Measurements from ENCODE around the gene RPL36AL.

RPL36AL gene

GRCh38 chr14:49578141-49578540 is 42.3 kb downstream of the RPL36AL start:
- DNase-seq: no peak

- DNase-seq: no peak
These were observed 46.4 kb downstream of the RPL36AL start for GRCh38 chr14:49574038-49574437.

DNA sequence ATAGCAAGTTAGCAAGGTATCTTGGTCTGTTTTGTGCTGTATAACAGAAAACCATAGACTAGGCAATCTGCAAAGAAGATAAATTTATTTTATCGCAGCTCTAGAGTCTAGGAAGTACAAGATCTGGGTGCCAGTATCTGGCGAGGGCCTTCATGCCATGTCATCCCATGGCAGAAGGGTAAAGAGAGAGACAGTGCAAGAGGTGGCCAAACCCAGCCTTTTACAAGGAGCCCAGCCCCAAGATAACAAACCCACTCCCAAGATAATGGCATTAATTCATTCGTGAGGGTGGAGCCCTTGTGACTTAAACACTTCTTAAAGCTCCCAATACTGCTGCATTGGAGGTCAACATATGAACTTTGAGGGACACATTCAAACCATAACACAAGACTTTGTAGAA is 51.1 kb downstream of the RPL36AL start:
- no peak for DNase-seq

All from NCI-H2227 treated with DMSO at 0.1 percent for 48 hours (cell line).